ENCODE data around the gene PARD3.

PARD3 gene

GRCh38 chr10:34335960-34336690 lies 479.0 kb downstream of the PARD3 start:
- no peak for DNase-seq (ENCODE audit: low read depth)
- H3K4me3 ChIP-seq (ENCODE audit: low read depth, low read length), result no peak overlapping the region
- TF ChIP-seq, protein P1, sequence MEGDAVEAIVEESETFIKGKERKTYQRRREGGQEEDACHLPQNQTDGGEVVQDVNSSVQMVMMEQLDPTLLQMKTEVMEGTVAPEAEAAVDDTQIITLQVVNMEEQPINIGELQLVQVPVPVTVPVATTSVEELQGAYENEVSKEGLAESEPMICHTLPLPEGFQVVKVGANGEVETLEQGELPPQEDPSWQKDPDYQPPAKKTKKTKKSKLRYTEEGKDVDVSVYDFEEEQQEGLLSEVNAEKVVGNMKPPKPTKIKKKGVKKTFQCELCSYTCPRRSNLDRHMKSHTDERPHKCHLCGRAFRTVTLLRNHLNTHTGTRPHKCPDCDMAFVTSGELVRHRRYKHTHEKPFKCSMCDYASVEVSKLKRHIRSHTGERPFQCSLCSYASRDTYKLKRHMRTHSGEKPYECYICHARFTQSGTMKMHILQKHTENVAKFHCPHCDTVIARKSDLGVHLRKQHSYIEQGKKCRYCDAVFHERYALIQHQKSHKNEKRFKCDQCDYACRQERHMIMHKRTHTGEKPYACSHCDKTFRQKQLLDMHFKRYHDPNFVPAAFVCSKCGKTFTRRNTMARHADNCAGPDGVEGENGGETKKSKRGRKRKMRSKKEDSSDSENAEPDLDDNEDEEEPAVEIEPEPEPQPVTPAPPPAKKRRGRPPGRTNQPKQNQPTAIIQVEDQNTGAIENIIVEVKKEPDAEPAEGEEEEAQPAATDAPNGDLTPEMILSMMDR (IDR thresholded peaks at IDR 0.05; ENCODE audit: insufficient read depth, low read depth, low read length, missing control alignments), result no peak

DNA sequence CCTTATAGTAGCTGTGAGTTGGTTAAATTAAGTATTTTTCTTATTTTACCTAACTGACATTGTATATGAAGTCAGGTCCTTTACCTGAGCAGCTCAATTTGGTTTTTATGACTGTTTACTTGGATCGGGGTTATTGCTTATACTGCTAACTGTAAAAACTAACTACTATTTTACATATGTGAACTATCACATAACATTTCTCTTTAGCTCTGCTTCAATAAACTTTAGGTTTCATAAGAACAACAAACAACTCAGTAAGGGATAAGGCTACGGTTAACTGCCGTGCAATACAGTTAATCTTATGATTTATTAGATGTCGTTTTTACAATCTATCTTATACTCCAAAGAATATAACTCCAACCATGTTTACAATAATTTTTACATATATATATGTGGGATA lies 480.2 kb downstream of the PARD3 start:
- TF ChIP-seq, protein P1 (IDR thresholded peaks at IDR 0.05; ENCODE audit: insufficient read depth, low read depth, low read length, missing control alignments), result no peak
- no peak overlapping the region for H3K4me3 ChIP-seq (ENCODE audit: low read depth, low read length)
- no peak for DNase-seq (ENCODE audit: low read depth)

DNA sequence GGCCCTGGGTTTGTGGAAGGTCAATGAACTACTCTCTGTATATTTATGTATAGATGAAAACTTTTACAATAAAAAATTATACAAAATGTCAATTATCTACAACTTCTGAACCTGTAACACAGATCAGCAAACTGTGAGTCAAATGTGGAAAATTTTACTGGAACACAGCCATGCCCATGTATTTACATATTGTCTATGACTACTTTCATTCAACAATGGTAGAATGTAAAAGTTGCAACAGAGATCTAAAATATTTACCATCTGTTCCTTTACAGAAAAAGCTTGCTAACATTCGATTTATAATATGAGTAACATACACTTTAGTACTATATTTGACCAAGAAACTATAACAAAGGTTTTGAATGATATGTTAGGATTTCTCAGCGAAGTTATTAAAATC lies 481.6 kb downstream of the PARD3 start:
- TF ChIP-seq, protein P1 (IDR thresholded peaks at IDR 0.05; ENCODE audit: insufficient read depth, low read depth, low read length, missing control alignments), result no peak
- no peak for DNase-seq (ENCODE audit: low read depth)
- no peak overlapping the region for H3K4me3 ChIP-seq (ENCODE audit: low read depth, low read length)

GRCh38 chr10:34327184-34327583 lies 487.9 kb downstream of the PARD3 start:
- TF ChIP-seq, protein P1 (IDR thresholded peaks at IDR 0.05; ENCODE audit: insufficient read depth, low read depth, low read length, missing control alignments), result no peak
- DNase-seq (ENCODE audit: low read depth), result no peak
- no peak overlapping the region for H3K4me3 ChIP-seq (ENCODE audit: low read depth, low read length)

GRCh38 chr10:34323192-34323591 lies 491.9 kb downstream of the PARD3 start:
- TF ChIP-seq, protein P1 (IDR thresholded peaks at IDR 0.05; ENCODE audit: insufficient read depth, low read depth, low read length, missing control alignments), result no peak
- H3K4me3 ChIP-seq (ENCODE audit: low read depth, low read length), result no peak overlapping the region
- no peak for DNase-seq (ENCODE audit: low read depth)

DNA sequence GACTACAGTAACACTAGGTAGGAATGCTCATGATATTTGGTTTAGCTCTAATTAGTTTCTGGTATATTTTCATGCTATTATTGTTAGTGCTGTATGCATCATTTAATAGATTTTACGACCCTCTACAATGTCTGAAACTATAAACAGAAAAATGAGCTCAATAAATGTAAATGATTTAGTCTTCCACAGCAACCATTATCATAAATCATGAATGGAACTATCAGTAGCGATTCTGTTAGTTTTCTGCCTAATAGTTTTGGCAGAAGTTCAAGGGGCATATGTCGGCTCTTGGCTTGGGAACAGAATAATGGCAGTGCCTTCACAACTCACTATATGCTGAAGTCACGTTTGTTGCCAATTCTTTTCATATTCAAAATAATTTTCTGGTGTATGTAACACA lies 494.8 kb downstream of the PARD3 start:
- DNase-seq (ENCODE audit: low read depth), result no peak
- TF ChIP-seq, protein P1 (IDR thresholded peaks at IDR 0.05; ENCODE audit: insufficient read depth, low read depth, low read length, missing control alignments), result no peak
- H3K4me3 ChIP-seq (ENCODE audit: low read depth, low read length), result no peak overlapping the region
